Fibroblast of skin of right biceps (primary cell): ENCODE results near the gene TMEM9.
A peak's percentile ranks its signal among the peaks of the same experiment; 100 is the strongest.

Experiments
- DNase-seq: peaks from one replicate; pipeline ENCODE4 v3.0.0-alpha.2; 2013

TMEM9 gene

GRCh38 chr1:201144701-201145100 lies 9.6 kb downstream of the TMEM9 start:
- no peak for DNase-seq

- no peak for DNase-seq
Measured at GRCh38 chr1:201143726-201144635, 10.3 kb downstream of the TMEM9 start.

- DNase-seq, result no peak
Measured at GRCh38 chr1:201142849-201143725, 11.2 kb downstream of the TMEM9 start.

DNA sequence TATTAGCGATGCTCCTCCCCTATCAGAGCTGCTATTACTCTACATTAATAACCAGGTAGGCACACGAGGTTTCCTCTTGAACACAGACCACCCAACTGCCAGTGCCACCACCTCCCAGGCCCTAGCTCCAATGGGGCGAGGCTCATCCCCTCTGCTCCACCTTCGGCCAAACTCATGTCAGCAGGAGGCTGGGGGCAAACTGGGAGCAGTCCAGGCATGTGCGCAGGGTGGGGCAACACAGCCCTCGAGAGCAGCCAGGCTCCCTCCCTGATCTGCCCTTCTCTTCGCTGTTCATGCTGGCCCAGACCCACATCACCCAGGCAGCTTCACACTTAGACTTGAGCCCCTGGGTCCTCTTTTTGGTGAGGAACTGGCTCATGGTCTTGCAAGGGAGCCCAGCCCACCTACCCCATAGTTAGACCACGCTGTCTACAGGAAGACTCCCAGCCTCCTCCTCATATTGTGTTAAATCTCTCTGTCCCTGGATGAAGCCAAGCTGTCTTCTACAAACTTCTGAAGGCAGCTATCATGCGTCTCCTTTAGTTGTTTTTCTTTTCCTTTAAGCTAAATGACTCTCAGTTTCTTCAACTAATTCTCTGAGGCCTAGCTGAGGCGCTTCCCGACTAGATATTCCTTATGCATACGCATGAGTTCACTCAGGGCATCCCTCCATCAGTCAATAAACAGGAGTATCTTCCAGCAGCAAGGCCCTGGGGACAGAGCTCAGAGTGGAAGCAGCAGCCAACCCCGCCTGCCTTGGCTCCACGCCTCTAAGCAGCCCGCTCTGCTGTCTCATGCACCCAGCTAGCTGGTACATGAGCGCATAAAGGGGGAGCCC lies 12.0 kb downstream of the TMEM9 start:
- DNase-seq, result no peak

DNA sequence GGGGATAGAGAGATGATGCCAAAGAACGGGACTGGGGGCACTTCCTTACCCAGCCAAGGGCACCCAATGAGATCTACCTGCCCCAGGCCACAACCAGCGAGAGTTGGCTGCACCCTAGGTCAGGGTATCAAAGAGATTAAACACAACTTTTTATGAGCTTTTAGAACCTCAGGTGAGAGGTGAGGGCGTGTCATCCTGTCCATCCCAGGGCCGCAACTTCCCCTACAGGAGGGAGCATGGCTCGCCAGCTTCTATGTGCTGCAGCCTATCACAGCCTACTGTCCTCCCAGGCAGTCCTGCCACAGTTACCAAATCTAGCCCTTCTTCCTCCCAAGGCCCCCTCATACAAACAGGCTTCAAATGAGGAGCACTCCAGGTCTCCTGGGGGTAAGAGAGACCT lies 12.9 kb downstream of the TMEM9 start:
- DNase-seq, result no peak

DNA sequence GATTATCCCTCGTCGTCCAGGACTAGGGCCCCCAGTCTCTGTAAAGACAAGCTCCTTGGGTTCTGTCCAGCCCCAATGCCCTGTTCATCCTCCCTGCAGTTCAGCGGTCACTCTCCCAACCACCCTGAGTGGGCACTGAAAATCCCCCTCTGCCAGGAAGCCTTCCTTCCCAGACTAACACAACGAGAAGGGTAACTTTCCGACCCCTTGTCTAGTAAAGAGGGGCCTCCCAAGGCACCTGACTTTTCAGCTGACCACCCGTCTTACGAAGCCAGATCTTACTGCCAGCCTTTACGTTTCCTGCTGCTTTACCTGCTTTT lies 13.4 kb downstream of the TMEM9 start:
- DNase-seq, result no peak

DNA sequence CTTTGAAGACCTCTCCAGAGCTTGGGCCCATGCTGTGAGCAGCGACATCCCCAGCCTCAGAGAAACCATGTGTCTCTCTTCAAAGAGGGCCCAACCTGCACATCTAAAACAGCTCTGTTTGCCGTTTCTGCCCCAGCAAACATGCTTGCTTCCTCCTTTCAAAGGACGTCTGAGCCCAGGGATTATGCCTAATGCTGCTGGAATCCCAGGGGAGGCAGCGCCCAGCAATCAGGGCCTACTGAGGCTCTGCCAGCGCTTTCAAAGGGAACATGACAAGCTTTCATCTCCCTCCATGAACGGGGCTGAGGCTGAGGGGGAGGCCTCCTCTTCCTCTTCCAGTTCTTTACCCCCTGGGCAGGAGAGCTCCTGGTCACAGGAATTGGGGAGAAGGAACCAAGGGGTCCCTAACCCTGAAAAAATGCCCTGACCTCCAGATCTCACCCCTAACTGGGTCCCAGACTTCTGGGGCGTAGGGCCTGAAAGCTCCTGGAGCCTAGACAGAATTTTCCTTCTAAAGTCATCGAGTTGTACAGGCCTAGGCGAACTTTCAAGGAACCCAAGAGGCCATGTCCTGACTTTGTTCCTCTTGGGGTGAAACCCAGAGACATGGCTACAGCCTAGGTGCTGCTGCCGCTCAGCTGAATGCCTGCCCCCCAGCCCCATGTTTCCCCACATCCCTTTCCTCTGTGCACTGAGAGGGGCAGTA lies 13.9 kb downstream of the TMEM9 start:
- DNase-seq, result no peak

DNA sequence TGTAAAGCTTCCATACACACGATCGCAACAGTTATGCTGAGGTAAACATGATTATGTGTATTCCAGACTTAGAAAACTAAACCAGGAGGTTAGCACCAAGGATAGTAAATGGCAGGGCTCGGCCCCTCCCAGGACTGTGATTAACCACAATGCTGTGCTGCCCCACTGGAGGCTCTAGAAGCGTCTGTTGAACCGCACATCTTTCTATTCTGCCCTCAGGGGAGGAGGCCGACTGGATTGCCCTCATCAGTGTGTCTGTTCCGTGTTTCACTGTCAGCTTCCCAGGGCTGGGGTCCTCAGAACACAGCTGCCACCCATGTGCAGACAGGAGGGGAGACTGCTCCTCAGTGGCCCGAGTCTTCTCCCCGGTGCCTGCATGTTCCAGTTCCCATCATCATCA lies 14.5 kb downstream of the TMEM9 start:
- DNase-seq, result no peak

DNA sequence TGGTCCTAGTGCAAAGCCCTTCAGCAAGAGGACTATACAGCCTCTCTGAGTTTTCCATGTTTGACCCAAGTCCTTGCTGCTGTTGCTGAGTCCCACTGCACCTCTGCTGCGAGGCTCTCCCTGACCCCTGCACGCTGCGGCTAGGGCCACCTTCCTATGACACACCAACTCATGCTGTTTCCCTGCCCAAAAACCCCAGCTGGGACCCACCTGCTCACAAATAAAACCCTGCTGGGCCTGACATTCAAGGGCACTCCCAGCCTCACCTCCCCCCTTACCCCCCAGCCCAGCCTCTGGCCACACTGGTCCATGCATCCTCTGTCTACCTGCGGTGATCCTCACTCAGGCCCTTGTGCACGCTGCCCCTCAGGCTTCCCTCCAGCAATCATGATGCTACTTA lies 15.0 kb downstream of the TMEM9 start:
- no peak for DNase-seq

DNA sequence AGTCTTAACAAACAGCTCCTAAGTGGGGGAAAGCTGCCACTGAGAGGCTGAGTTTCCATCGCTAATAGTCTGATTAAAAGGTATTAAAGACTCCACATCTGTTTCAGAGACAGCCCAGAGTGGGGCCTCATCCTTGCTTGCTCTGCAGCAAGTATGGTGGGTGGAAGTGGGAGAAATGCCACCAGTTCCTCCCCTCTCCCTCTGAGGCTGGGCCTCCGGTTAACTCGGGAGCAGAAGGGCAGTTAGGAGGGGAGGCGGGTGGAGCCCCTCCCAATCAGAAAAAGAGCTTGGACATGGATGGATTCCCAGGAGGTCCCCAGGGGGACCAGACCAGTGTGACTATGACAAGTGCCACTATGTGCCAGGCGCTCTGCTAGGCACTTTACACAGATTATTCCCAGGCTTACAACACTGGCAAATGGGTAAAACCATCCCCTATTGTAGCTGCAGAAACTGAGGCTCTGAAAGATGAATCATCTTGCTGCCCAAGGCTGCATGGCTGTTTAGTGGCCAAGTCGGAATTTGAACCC lies 15.9 kb downstream of the TMEM9 start:
- no peak for DNase-seq

DNA sequence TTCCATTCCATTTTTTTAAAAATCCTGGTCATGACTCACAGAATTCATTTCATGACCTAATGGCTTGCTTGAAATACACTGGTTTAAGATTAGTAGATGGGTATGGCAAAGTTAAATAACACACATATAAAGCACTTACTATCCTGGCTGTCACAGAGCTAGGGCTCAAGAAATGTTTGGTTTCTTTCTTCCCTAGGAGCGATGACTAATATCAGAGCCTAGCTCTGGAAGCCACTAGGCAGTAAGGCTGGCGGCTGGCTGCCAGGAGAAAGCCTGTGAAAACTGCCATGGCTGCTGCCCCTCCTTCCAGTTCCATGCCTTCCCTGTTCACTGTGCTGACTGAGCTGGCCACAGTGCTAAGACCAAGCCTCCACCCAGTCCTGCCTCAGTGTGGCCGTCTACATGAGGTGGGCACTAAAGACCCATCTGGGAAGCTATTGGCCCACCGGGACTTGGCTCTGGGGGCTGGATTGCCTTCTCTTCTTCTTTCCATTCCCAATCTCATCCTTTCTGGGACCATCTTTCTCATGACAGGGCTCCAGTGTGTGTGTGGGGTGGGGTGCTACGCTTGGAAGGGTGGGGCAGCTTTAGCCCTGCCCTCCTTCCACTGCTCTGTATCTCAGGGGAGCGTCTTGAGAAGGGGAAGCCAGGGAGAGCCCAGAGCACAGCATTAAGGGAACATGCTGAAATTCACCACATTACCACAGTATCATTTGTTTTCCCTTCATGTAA lies 16.5 kb downstream of the TMEM9 start:
- DNase-seq, result peak; percentile 90

DNA sequence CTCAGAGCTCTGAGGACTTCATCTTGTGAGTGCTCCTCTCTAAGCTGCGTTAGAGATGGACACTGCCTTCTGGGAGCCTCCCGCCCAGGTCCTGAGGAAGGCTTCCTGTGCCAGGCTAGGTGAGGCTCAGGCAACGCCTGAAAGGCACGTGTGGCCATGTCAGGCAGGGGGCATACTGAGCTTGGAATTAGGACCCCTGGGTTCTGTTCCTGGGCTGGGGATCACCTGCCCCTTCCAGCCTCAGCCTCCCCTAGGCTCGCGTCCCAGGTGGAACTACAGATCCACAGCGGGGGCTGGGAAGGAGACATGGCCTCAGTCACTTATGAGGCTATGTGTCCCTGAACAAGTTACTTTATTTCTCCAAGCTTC lies 17.3 kb downstream of the TMEM9 start:
- DNase-seq, result no peak

- DNase-seq, result no peak
Measured at GRCh38 chr1:201136355-201137023, 17.8 kb downstream of the TMEM9 start.

- DNase-seq, result no peak
Measured at GRCh38 chr1:201134405-201134804, 19.9 kb downstream of the TMEM9 start.

- no peak for DNase-seq
Measured at GRCh38 chr1:201131398-201131797, 22.9 kb downstream of the TMEM9 start.

- no peak for DNase-seq
Measured at GRCh38 chr1:201128962-201129361, 25.3 kb downstream of the TMEM9 start.

GRCh38 chr1:201128476-201128875 lies 25.8 kb downstream of the TMEM9 start:
- DNase-seq, result no peak

DNA sequence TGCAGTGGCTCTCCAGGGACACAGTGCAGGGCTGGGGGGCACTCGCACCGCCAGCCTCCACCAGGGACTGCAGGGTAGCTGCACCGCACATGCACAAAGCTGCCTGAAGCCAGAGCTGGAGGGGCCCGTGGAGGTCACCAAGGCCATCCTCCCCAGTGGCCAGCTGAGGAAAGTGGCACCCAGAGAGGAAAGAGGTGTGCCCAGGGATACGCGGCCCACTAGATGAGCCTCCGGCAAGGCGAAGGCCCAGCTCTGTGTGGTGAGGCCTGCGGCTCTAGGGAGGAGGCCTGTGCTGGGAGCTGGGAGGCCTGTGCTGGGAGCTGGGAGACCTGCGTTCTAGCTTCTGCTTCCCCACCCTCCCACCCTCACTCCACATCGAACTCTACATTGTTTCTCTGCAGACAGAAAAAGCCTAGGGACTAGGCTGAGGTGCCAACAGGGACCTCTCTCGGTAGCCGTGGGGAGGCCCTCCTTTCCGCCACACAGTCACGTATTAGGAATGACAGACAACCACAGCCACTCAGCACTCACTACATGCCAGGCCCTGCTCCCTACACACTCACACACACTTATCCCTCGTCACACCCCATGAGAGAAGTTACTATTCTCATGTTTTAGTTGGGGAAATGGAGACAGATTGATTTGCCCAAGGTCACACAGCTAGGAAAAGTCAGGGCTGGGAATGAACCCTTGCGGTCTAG lies 26.4 kb downstream of the TMEM9 start:
- peak; percentile 81 for DNase-seq

GRCh38 chr1:201126832-201127754 lies 27.2 kb downstream of the TMEM9 start, which contains the start of gene ASCL5:
TSS of gene ASCL5 (minus strand) at chr1:201127184. CDS start at chr1:201115372, 11,812 bp downstream.
- peak; percentile 35 for DNase-seq
